IPS-20b (cell line): ENCODE measurements around the gene CPNE7.

Experiments
- H3K27ac ChIP-seq: one replicate; pipeline ENCODE4 v1.5.1; 2013; ENCODE audit warnings: low read length
- H3K27me3 ChIP-seq: 2 replicates; pipeline ENCODE4 v1.6.1; 2013; ENCODE audit warnings: mild to moderate bottlenecking, low read length, inconsistent platforms; ENCODE audit not compliant: insufficient read depth
- H3K36me3 ChIP-seq: 2 replicates; pipeline ENCODE4 v1.6.1; 2013; ENCODE audit warnings: low read depth, mild to moderate bottlenecking, inconsistent platforms, low read length, moderate library complexity; ENCODE audit not compliant: insufficient read depth
- H3K4me1 ChIP-seq: 2 replicates; pipeline ENCODE4 v1.6.1; 2013; ENCODE audit warnings: mild to moderate bottlenecking, control low read depth, inconsistent platforms, low read length, moderate library complexity; ENCODE audit not compliant: insufficient read depth
- H3K4me3 ChIP-seq: 2 replicates; pipeline ENCODE4 v1.5.1; 2013; ENCODE audit warnings: mild to moderate bottlenecking, low read length, inconsistent platforms
- H3K9ac ChIP-seq: 2 replicates; pipeline ENCODE4 v1.6.1; 2013; ENCODE audit warnings: low read depth, mild to moderate bottlenecking, inconsistent platforms, low read length, moderate library complexity
- H3K9me3 ChIP-seq: 2 replicates; pipeline ENCODE4 v1.6.1; 2013; ENCODE audit warnings: mild to moderate bottlenecking, low read depth, low read length, inconsistent platforms; ENCODE audit not compliant: insufficient read depth

The CPNE7 gene

GRCh38 chr16:89575247-89576152 is at the start of gene CPNE7:
CPNE7 (plus strand) TSS chr16:89575758; CDS start chr16:89575898, 140 bp downstream.
- Histone ChIP-seq H3K4me3 (peak within 1 kb of the TSS; percentile 64; the same call in 1 of the 2 replicates), H3K9ac (no peak within 1 kb of the TSS; the same call in 1 of the 2 replicates), H3K27me3 (peaks cover 56% of the 10 kb centered on the region), H3K9me3 (no peaks in the 10 kb centered on the region), H3K36me3 (0 out of 2 replicates have a peak, but pooled peaks cover 6% of the 10 kb centered on the region), H3K27ac (no peak within 1 kb of the TSS), H3K4me1 (no peaks in the 10 kb centered on the region; the same call in 1 of the 2 replicates)

GRCh38 chr16:89529097-89529496 is 46.5 kb upstream of the CPNE7 start:
- Histone ChIP-seq H3K27ac (no peak overlapping the region), H3K27me3 (no peaks in the 10 kb centered on the region), H3K4me3 (no peak overlapping the region), H3K4me1 (no peaks in the 10 kb centered on the region), H3K36me3 (peaks cover 92% of the 10 kb centered on the region), H3K9me3 (no peaks in the 10 kb centered on the region), H3K9ac (no peak overlapping the region)

- Histone ChIP-seq H3K36me3 (peaks cover 92% of the 10 kb centered on the region), H3K27ac (no peak overlapping the region), H3K9me3 (no peaks in the 10 kb centered on the region), H3K4me3 (no peak overlapping the region), H3K27me3 (no peaks in the 10 kb centered on the region), H3K4me1 (no peaks in the 10 kb centered on the region), H3K9ac (no peak overlapping the region)
Measured at GRCh38 chr16:89530401-89531381, 44.9 kb upstream of the CPNE7 start.

GRCh38 chr16:89531821-89532526 is 43.6 kb upstream of the CPNE7 start:
- Histone ChIP-seq H3K9ac (no peak overlapping the region), H3K4me1 (no peaks in the 10 kb centered on the region), H3K4me3 (no peak overlapping the region), H3K36me3 (peaks cover 84% of the 10 kb centered on the region), H3K27me3 (no peaks in the 10 kb centered on the region), H3K9me3 (no peaks in the 10 kb centered on the region), H3K27ac (no peak overlapping the region)

- no peaks in the 10 kb centered on the region for H3K27me3 ChIP-seq
- no peak overlapping the region for H3K9ac ChIP-seq
- H3K27ac ChIP-seq, result no peak overlapping the region
- H3K9me3 ChIP-seq, result no peaks in the 10 kb centered on the region
- H3K4me3 ChIP-seq, result no peak overlapping the region
- no peaks in the 10 kb centered on the region for H3K4me1 ChIP-seq
- peaks cover 85% of the 10 kb centered on the region for H3K36me3 ChIP-seq
Measured at GRCh38 chr16:89534252-89534756, 41.3 kb upstream of the CPNE7 start.

- Histone ChIP-seq H3K9me3 (no peaks in the 10 kb centered on the region), H3K4me1 (no peaks in the 10 kb centered on the region), H3K4me3 (no peak overlapping the region), H3K36me3 (peaks cover 80% of the 10 kb centered on the region), H3K27ac (no peak overlapping the region), H3K9ac (no peak overlapping the region), H3K27me3 (no peaks in the 10 kb centered on the region)
Measured at GRCh38 chr16:89536371-89536770, 39.2 kb upstream of the CPNE7 start.

GRCh38 chr16:89536886-89537548 is 38.5 kb upstream of the CPNE7 start:
- H3K9me3 ChIP-seq, result no peaks in the 10 kb centered on the region
- H3K27ac ChIP-seq, result no peak overlapping the region
- H3K36me3 ChIP-seq, result peaks cover 77% of the 10 kb centered on the region
- no peaks in the 10 kb centered on the region for H3K27me3 ChIP-seq
- H3K4me3 ChIP-seq, result no peak overlapping the region
- H3K4me1 ChIP-seq, result no peaks in the 10 kb centered on the region
- no peak overlapping the region for H3K9ac ChIP-seq

- no peaks in the 10 kb centered on the region for H3K27me3 ChIP-seq
- peaks cover 72% of the 10 kb centered on the region for H3K36me3 ChIP-seq
- H3K4me3 ChIP-seq, result no peak overlapping the region
- H3K4me1 ChIP-seq, result no peaks in the 10 kb centered on the region
- H3K27ac ChIP-seq, result no peak overlapping the region
- H3K9me3 ChIP-seq, result no peaks in the 10 kb centered on the region
- H3K9ac ChIP-seq, result no peak overlapping the region
Measured at GRCh38 chr16:89537549-89537925, 38.0 kb upstream of the CPNE7 start.

- Histone ChIP-seq H3K4me3 (no peak overlapping the region), H3K27ac (no peak overlapping the region), H3K9ac (no peak overlapping the region), H3K27me3 (no peaks in the 10 kb centered on the region), H3K36me3 (peaks cover 64% of the 10 kb centered on the region), H3K9me3 (no peaks in the 10 kb centered on the region), H3K4me1 (no peaks in the 10 kb centered on the region)
Measured at GRCh38 chr16:89538286-89538685, 37.3 kb upstream of the CPNE7 start.

- Histone ChIP-seq H3K36me3 (peaks cover 61% of the 10 kb centered on the region), H3K9ac (no peak overlapping the region)
Measured at GRCh38 chr16:89540557-89540956, 35.0 kb upstream of the CPNE7 start.

More at GRCh38 chr16:89540557-89540956, 35.0 kb upstream of the CPNE7 start:
- Histone ChIP-seq H3K27me3 (no peaks in the 10 kb centered on the region), H3K4me3 (no peak overlapping the region), H3K9me3 (no peaks in the 10 kb centered on the region), H3K4me1 (no peaks in the 10 kb centered on the region), H3K27ac (no peak overlapping the region)
